Measurements from ENCODE around the gene TMEM8B. TPM values are rescaled to one million over a fixed set of nuclear protein-coding genes. Genes with fewer than 3 reads are reported as not detected.

The TMEM8B gene
- total RNA-seq, 1 experiment from 2014 or later = 2.4 TPM

DNA sequence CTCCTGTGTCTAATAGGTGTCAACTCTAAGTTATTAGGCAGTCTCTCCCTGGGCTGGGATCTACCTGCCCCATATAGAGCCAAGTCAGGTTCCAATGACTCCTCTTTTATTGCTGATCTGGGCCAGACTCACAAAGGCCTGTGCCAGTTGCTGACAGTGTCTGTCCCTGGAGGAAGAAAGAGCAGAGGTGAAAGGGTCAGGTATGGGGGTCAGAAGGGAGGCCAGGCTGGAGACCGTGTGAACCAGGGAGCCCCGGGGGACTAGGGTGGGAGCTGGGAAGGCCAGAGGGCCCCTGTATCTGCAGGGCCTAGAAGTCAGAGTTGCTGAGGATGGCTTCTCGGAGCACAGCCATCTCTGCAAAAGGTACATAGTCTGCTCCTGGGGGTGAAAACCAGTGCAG is 10.7 kb upstream of the TMEM8B start:
- no peak overlapping the region for H3K9ac ChIP-seq (ENCODE audit: low read length)
- H3K79me2 ChIP-seq (ENCODE audit: low read length) = peaks cover 9% of the 10 kb centered on the region
- H3K9me3 ChIP-seq (ENCODE audit: low read length) = no peaks in the 10 kb centered on the region
- no TSS peak for BruUV-seq (replicated peaks)
- no peak overlapping the region for H3K27ac ChIP-seq (ENCODE audit: low read length)
- CTCF ChIA-PET = no interaction called here
- H3K27me3 ChIP-seq (ENCODE audit: low read length) = no peaks in the 10 kb centered on the region
- no peaks in the 10 kb centered on the region for H4K20me1 ChIP-seq (ENCODE audit: low read length)
- H3K4me1 ChIP-seq (ENCODE audit: insufficient read depth, low read length) = peaks cover 17% of the 10 kb centered on the region
- POLR2A ChIA-PET (ENCODE audit: unreplicated experiment) = no interaction called here
- TF ChIP-seq, protein P1, sequence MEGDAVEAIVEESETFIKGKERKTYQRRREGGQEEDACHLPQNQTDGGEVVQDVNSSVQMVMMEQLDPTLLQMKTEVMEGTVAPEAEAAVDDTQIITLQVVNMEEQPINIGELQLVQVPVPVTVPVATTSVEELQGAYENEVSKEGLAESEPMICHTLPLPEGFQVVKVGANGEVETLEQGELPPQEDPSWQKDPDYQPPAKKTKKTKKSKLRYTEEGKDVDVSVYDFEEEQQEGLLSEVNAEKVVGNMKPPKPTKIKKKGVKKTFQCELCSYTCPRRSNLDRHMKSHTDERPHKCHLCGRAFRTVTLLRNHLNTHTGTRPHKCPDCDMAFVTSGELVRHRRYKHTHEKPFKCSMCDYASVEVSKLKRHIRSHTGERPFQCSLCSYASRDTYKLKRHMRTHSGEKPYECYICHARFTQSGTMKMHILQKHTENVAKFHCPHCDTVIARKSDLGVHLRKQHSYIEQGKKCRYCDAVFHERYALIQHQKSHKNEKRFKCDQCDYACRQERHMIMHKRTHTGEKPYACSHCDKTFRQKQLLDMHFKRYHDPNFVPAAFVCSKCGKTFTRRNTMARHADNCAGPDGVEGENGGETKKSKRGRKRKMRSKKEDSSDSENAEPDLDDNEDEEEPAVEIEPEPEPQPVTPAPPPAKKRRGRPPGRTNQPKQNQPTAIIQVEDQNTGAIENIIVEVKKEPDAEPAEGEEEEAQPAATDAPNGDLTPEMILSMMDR (conservative IDR thresholded peaks at IDR 0.05; ENCODE audit: low read depth, low read length) = no peak
- TF ChIP-seq EZH2 (IDR thresholded peaks at IDR 0.05; ENCODE audit: low read length, unreplicated experiment) (no peak), EZH2phosphoT487 (IDR thresholded peaks at IDR 0.05; ENCODE audit: borderline replicate concordance, low read length) (no peak)
- H3K9me2 ChIP-seq (replicated peaks; ENCODE audit: low read length) = no peaks in the 10 kb centered on the region
- no peaks in the 10 kb centered on the region for H3K36me3 ChIP-seq (ENCODE audit: low read depth, low read length)
- H3K4me3 ChIP-seq (ENCODE audit: low read length) = no peak overlapping the region
- H3K4me2 ChIP-seq (ENCODE audit: low read length) = no peak overlapping the region
- no peak for DNase-seq
- intact Hi-C loops (cut with micrococcal nuclease) = no loop called here
- no peak overlapping the region for H2AFZ ChIP-seq (ENCODE audit: low read length)
- H3F3A ChIP-seq (ENCODE audit: low read length, unreplicated experiment) = peaks cover 4% of the 10 kb centered on the region
- no peak for ATAC-seq

DNA sequence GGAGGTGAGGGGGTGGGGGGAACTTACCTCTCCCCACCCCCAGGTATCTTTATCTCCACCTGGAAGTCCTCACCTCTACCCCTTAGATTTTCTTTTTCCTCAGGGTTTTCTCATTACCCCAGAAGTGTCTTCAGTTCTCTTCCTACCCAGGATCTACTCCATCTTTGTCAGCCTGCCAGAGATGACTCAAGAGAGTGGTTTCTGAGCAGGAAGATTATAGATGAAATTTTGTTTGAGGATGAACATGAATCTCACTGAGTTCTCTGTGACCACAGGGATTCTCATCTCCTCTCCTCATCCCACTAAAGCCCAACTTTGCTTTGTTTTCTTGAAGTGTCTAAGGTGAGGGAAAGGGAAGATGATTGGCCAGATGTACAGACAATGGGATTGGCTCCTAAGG is 9.0 kb upstream of the TMEM8B start:
- ATAC-seq = peak; percentile 29
- H3K9me2 ChIP-seq (replicated peaks; ENCODE audit: low read length) = no peaks in the 10 kb centered on the region
- peak; percentile 75 for DNase-seq
- no peaks in the 10 kb centered on the region for H3K36me3 ChIP-seq (ENCODE audit: low read depth, low read length)
- TF ChIP-seq EZH2phosphoT487 (IDR thresholded peaks at IDR 0.05; ENCODE audit: borderline replicate concordance, low read length) (no peak), EZH2 (IDR thresholded peaks at IDR 0.05; ENCODE audit: low read length, unreplicated experiment) (no peak)
- TF ChIP-seq, protein P1 (conservative IDR thresholded peaks at IDR 0.05; ENCODE audit: low read depth, low read length) = no peak
- H3K4me3 ChIP-seq (ENCODE audit: low read length) = no peak overlapping the region
- ChIA-PET CTCF (no interaction called here), POLR2A (ENCODE audit: unreplicated experiment) (no interaction called here)
- no peaks in the 10 kb centered on the region for H4K20me1 ChIP-seq (ENCODE audit: low read length)
- no peak overlapping the region for H2AFZ ChIP-seq (ENCODE audit: low read length)
- H3K9me3 ChIP-seq (ENCODE audit: low read length) = no peaks in the 10 kb centered on the region
- no peak overlapping the region for H3K27ac ChIP-seq (ENCODE audit: low read length)
- H3K9ac ChIP-seq (ENCODE audit: low read length) = no peak overlapping the region
- no peaks in the 10 kb centered on the region for H3K79me2 ChIP-seq (ENCODE audit: low read length)
- H3F3A ChIP-seq (ENCODE audit: low read length, unreplicated experiment) = peaks cover 4% of the 10 kb centered on the region
- no peaks in the 10 kb centered on the region for H3K27me3 ChIP-seq (ENCODE audit: low read length)
- no peak overlapping the region for H3K4me2 ChIP-seq (ENCODE audit: low read length)
- H3K4me1 ChIP-seq (ENCODE audit: insufficient read depth, low read length) = peaks cover 9% of the 10 kb centered on the region
- intact Hi-C loops (cut with micrococcal nuclease) = loop anchor here (10.0 kb wide), 1 partner anchor 45 kb away; no protein-coding TSS in a partner anchor
- BruUV-seq (replicated peaks) = no TSS peak

DNA sequence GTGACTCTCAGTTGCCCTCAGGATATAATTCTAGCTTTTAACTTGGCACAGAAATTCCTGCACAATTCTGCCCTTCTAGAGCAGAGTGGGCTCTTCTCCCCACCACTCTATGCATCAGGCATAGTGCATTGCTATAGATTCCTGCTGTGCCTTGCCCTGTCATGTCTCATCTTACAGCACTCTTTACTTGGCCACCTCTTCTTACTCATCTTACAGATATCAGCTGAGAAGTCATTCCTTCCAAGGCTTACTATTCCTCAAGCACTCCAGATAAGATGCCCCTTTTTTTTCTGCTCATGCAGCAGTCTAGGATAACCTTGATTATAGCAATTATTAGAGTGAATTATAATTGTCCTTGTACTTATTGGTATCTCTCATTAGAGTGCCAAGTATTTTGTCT is 6.1 kb upstream of the TMEM8B start:
- ChIA-PET CTCF (interaction anchor here (0.6 kb wide), 1 partner anchor 10 kb away, joined by 3 read pairs; no protein-coding TSS in a partner anchor), POLR2A (ENCODE audit: unreplicated experiment) (no interaction called here)
- no peak overlapping the region for H3K4me2 ChIP-seq (ENCODE audit: low read length)
- TF ChIP-seq EZH2phosphoT487 (IDR thresholded peaks at IDR 0.05; ENCODE audit: borderline replicate concordance, low read length) (no peak), EZH2 (IDR thresholded peaks at IDR 0.05; ENCODE audit: low read length, unreplicated experiment) (no peak)
- TF ChIP-seq, protein P1 (conservative IDR thresholded peaks at IDR 0.05; ENCODE audit: low read depth, low read length) = no peak
- H3K36me3 ChIP-seq (ENCODE audit: low read depth, low read length) = no peaks in the 10 kb centered on the region
- no TSS peak for BruUV-seq (replicated peaks)
- DNase-seq = no peak
- H3K4me3 ChIP-seq (ENCODE audit: low read length) = no peak overlapping the region
- H3K79me2 ChIP-seq (ENCODE audit: low read length) = no peaks in the 10 kb centered on the region
- H3K9me3 ChIP-seq (ENCODE audit: low read length) = no peaks in the 10 kb centered on the region
- no peak for ATAC-seq
- no peaks in the 10 kb centered on the region for H4K20me1 ChIP-seq (ENCODE audit: low read length)
- intact Hi-C loops (cut with micrococcal nuclease) = loop anchor here (10.0 kb wide), 1 partner anchor 48 kb away; no protein-coding TSS in a partner anchor
- peaks cover 4% of the 10 kb centered on the region for H3F3A ChIP-seq (ENCODE audit: low read length, unreplicated experiment)
- H2AFZ ChIP-seq (ENCODE audit: low read length) = no peak overlapping the region
- no peaks in the 10 kb centered on the region for H3K27me3 ChIP-seq (ENCODE audit: low read length)
- no peaks in the 10 kb centered on the region for H3K9me2 ChIP-seq (replicated peaks; ENCODE audit: low read length)
- H3K27ac ChIP-seq (ENCODE audit: low read length) = no peak overlapping the region
- H3K4me1 ChIP-seq (ENCODE audit: insufficient read depth, low read length) = peaks cover 9% of the 10 kb centered on the region
- no peak overlapping the region for H3K9ac ChIP-seq (ENCODE audit: low read length)

Data from PC-3 (cell line).